GM21528 (cell line): ENCODE data around the gene RNASET2.
A peak's percentile ranks its signal among the peaks of the same experiment; 100 is the strongest.
"Not testable (repeated sequence)": the region's sequence is repeated elsewhere in the genome, so short reads cannot be mapped to it uniquely, and the experiment has no call there.

ENCODE experiments used
- ATAC-seq: cut with Tn5 transposase; IDR thresholded peaks from one replicate; pipeline ENCODE4 v1.9.1; 2021; ENCODE audit warnings: mild to moderate bottlenecking, moderate library complexity; ENCODE audit not compliant: unreplicated experiment, low FRiP score

The RNASET2 gene

GRCh38 chr6:166929542-166930189, 26.7 kb downstream of the RNASET2 start:
- ATAC-seq, result no peak

- ATAC-seq, result no peak
These were observed 27.5 kb downstream of the RNASET2 start for GRCh38 chr6:166928644-166929541.

DNA sequence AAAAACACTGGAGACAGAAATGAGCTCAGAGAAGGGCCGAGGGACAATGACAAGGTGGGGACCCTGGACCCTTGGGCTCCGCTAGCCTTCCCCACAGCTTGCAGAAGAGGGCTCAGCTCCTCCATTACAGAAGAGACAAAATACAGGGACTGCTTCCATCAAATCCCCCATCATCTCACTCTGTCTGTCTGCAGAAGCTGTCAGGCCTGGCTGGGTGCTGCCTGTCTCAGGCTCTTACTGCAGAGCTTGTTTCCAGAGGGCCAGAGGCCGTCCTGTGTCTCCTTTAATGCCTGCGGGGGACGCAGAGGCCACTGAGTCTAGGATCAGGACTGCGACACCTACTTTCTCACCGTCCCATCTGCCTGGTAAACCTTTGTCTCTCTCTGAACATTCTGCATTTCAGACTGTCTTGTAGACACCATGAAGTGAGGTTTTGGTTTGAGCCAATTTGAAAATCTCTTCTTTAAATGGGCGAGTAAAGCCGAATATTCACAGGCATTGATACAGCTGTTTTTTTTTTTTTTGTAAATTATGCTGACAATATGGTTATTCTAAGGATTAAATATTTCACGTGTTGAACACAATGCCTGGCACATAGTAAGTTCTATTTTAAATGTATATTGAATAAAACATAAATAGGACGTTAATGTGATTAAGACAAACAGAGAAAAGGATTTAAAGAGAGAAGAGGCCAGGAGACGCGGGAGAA, 28.3 kb downstream of the RNASET2 start:
- no peak for ATAC-seq

GRCh38 chr6:166927240-166927934, 29.0 kb downstream of the RNASET2 start:
- ATAC-seq, result no peak

DNA sequence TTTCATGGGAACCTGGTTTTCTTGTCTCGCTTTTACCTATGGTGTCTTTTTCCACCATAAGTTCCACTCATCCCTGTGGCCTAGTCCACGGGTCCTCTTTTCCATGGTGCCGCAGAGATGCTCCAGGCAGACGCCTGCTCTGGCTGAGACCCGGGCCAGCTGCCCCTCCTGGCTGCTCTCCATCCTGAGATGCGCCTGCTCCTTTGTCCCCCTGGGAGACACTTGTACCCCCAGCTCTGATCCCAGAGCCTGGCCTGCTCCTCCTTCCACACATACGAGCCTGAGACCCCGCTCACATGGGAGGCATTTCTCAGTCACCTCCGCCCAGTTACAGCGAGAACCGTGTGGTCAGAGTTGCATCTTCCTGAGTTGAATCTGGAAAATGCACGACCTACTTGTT, 29.6 kb downstream of the RNASET2 start:
- no peak for ATAC-seq

DNA sequence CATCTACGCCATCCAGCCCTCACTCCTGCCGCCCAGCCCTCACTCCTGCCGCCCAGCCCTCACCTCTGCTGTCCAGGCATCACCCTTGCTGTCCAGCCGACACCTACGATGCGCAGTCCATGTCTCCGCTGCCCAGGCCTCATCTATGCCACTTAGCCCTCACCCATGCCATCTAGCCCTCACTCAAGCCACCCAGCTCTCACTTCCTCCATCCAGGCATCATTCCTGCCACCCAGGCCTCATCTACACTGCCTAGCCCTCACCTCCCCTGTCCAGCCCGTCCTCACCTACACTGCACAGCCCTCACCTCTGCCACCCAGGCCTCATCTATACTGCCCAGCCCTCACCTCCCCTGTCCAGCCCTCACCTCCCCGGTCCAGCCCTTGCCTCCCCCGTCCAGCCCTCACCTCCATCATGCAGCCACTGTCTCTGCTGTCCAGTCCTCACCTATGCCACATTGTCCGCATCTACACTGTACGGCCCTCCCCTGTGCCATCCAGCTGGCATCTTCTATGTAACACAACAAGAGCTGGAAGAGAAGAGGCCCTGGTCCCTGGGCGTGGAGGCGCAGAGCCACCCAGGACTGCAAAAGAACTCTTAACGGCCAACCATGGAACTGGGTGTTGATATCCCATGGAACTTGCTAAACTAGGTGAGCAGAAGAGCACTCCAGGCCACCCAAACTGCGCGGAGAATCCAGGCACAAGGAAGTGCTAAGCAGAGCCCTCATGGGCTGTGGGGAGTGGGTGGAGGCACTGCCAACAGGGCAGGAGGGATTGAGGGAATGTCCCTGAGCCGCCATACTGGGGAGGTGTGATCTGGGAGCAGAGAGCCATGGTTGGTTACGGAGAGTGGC, 31.0 kb downstream of the RNASET2 start:
- ATAC-seq, result no peak

DNA sequence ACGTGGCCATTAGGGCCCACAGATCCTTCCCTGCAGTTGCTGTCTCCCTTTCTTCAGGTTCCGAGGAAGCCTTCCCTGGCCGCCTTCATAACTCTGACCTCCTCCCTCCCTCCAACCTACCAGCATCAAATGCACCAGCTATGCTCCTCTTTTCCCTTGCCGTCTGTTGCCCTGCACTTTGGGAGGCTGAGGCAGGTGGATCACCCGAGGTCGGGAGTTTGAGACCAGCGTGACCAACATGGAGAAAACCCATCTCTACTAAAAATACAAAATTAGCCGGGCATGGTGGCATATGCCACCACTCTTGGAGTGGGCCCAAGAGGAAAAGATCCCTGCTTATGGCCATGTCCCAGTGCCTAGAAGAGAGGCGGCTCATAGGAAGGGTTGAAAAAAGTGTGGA, 31.8 kb downstream of the RNASET2 start:
- no peak for ATAC-seq

DNA sequence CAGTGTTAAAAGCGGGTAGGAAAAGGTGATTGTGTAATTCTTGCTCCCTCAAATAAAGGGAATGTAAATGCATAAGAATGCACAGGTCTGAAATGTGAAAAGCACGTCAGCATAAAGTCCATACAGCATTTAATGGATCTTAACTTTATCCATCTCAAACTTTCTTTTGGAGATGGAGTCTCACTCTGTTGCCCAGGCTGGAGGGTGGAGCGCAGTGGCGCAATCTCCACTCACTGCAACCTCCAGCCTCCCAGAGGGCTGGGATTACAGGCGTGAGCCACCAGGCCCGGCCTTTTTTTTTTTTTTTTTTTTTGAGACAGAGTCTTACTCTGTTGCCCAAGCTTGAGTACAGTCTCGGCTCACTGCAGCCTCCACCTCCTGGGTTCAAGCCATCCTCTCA, 33.4 kb downstream of the RNASET2 start:
- no peak for ATAC-seq

- no peak for ATAC-seq
These were observed 34.8 kb downstream of the RNASET2 start for GRCh38 chr6:166921570-166921969.

- ATAC-seq, result no peak
These were observed 39.5 kb downstream of the RNASET2 start for GRCh38 chr6:166916824-166917223.

DNA sequence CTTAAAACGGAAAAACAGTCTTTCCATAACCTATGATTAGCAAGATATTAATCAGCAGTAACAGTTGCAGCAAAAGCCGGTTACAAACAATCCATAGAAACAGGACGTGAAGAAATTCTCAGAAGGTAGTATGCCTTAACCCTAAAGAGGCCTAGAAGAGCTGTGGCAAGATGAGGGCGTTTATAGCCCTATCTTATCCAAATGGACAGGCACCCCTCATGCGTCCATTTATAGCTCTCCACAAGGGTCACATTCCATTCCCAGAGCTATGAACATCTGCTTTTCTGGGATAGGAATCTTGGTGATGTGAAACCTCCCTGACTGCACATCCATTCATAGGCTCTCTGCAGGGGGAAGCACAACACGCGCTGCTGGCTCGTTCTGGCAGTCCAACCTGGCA, 40.9 kb downstream of the RNASET2 start:
- ATAC-seq, result not testable (repeated sequence)

DNA sequence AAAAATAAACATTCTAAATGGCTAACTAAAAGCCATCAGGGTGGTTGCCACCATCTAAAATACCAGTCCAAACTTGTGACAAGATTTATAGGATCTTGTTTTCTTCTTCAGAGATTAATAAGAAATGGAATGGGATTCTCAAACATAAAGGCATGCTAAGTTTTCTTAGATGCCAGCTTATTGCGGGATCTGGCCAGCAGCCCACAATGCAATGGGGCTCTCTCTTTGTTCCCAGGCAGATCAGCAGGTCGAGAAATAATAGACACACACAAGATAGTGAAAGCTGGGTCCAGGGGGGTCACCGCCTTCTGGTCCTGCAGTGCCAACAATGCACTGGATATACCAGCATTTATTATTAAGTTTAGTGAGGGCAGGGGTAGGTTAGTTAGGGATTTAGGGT, 41.4 kb downstream of the RNASET2 start:
- not testable (repeated sequence) for ATAC-seq

DNA sequence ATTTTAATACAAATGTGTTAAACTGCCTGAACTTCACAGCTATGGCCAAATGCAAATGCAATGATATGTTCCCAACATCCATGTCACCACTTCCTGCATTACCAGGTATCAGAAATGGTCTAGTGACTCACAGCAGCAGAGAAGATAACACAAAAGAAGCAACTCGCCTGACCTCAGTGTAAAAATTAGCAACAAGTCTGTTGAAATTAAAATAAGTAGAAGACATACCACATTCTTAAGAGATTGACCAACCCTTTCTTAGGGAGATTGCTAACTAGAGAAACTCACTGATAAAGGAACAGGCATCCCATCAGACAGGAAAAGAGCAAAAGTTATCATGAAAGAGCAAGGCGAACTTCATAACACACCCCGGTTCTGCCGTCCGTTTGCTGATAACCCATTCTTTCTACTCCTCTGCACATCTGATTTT, 45.1 kb downstream of the RNASET2 start:
- no peak for ATAC-seq

- no peak for ATAC-seq
These were observed 45.7 kb downstream of the RNASET2 start for GRCh38 chr6:166910601-166911000.

- no peak for ATAC-seq
These were observed 47.5 kb downstream of the RNASET2 start for GRCh38 chr6:166908811-166909210.

- no peak for ATAC-seq
These were observed 48.2 kb downstream of the RNASET2 start for GRCh38 chr6:166907871-166908806.

DNA sequence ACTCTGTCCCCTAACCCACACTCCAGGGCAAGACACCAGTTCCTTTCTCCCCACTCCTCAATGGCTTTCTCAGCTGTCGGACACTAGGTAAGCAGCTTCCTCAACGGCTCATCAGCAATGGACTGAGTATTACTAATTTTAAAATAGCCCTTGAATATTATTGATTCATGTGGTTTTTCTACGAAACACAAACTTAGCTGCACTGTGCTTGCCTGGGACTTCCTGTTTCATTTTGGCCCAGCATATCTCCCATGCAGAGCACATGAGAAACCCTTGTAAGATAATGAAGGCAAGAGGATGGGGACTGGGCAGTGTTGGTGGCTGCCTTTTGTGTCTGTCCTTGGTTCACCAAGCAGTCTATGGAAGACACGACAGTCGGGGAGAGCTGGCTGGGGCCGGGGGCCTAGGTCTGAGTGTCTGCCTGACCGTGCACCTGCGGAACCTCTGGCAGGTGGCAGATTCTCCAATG, 48.9 kb downstream of the RNASET2 start:
- ATAC-seq, result peak; percentile 89

DNA sequence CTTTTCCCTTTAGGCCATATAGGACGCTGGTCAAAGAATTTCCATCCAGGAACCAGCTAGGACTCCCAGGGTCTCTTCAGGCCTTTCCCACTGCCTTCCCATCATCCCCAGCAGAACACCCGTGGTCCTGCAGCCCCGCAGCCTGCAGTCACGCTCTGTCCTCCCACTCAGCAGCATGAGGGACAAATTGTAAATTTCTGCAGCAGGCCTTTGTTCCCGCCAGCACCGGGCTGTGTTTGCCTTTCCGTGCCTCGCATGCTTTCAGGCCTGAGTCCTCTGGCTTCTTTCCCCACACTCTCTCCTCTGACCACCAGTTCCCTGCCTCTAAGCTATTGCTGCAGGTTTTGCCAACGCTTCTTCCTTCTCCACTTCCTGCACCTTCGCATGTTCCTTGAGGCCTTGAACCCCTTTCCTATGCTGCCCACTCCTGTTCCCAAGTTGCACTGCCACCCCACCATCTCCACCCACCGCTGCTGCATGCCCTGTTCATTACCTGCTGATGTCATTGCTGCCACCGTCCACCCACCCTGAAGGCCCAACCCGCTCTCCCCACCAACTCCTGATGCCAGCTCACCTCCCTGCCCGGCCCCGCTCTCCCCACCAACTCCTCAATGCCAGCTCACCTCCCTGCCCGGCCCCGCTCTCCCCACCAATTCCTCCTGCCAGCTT, 49.8 kb downstream of the RNASET2 start:
- ATAC-seq, result no peak
